Measurements from ENCODE around the gene LRRC7.

Gene LRRC7

GRCh38 chr1:70057500-70057899, 489.8 kb downstream of the LRRC7 start:
- no peak for DNase-seq (ENCODE audit: low read depth, low spot score)
- H3K9ac ChIP-seq (ENCODE audit: insufficient read length, low read depth): no peak overlapping the region
- no peaks in the 10 kb centered on the region for H3K36me3 ChIP-seq (ENCODE audit: insufficient read depth, insufficient read length, low read length)
- no peak for TF ChIP-seq YY1 (IDR thresholded peaks at IDR 0.05; ENCODE audit: insufficient read depth, insufficient read length)
- TF ChIP-seq ZNF274 (IDR thresholded peaks at IDR 0.05; ENCODE audit: low read depth, low read length): no peak
- TF ChIP-seq SUZ12 (IDR thresholded peaks at IDR 0.05; ENCODE audit: extremely low read depth, insufficient read depth, insufficient read length): no peak
- no peaks in the 10 kb centered on the region for H3K4me1 ChIP-seq (ENCODE audit: insufficient read depth, insufficient read length)
- H3K9me3 ChIP-seq (ENCODE audit: insufficient read depth, low read length): no peaks in the 10 kb centered on the region
- H3K27me3 ChIP-seq (ENCODE audit: insufficient read depth, insufficient read length): no peaks in the 10 kb centered on the region
- no peak overlapping the region for H3K4me3 ChIP-seq (ENCODE audit: insufficient read length, low read depth)

- no peaks in the 10 kb centered on the region for H3K4me1 ChIP-seq (ENCODE audit: insufficient read depth, insufficient read length)
- H3K4me3 ChIP-seq (ENCODE audit: insufficient read length, low read depth): no peak overlapping the region
- no peak overlapping the region for H3K9ac ChIP-seq (ENCODE audit: insufficient read length, low read depth)
- DNase-seq (ENCODE audit: low read depth, low spot score): no peak
- no peak for TF ChIP-seq SUZ12 (IDR thresholded peaks at IDR 0.05; ENCODE audit: extremely low read depth, insufficient read depth, insufficient read length)
- TF ChIP-seq ZNF274 (IDR thresholded peaks at IDR 0.05; ENCODE audit: low read depth, low read length): no peak
- no peak for TF ChIP-seq YY1 (IDR thresholded peaks at IDR 0.05; ENCODE audit: insufficient read depth, insufficient read length)
- no peaks in the 10 kb centered on the region for H3K36me3 ChIP-seq (ENCODE audit: insufficient read depth, insufficient read length, low read length)
- H3K9me3 ChIP-seq (ENCODE audit: insufficient read depth, low read length): no peaks in the 10 kb centered on the region
- H3K27me3 ChIP-seq (ENCODE audit: insufficient read depth, insufficient read length): no peaks in the 10 kb centered on the region
Observed at GRCh38 chr1:70061231-70061630, 493.5 kb downstream of the LRRC7 start.

GRCh38 chr1:70063861-70064260, 496.1 kb downstream of the LRRC7 start:
- no peaks in the 10 kb centered on the region for H3K4me1 ChIP-seq (ENCODE audit: insufficient read depth, insufficient read length)
- H3K9me3 ChIP-seq (ENCODE audit: insufficient read depth, low read length): no peaks in the 10 kb centered on the region
- no peak for TF ChIP-seq SUZ12 (IDR thresholded peaks at IDR 0.05; ENCODE audit: extremely low read depth, insufficient read depth, insufficient read length)
- no peak for TF ChIP-seq YY1 (IDR thresholded peaks at IDR 0.05; ENCODE audit: insufficient read depth, insufficient read length)
- TF ChIP-seq ZNF274 (IDR thresholded peaks at IDR 0.05; ENCODE audit: low read depth, low read length): no peak

GRCh38 chr1:70066711-70067110, 499.0 kb downstream of the LRRC7 start:
- H3K36me3 ChIP-seq (ENCODE audit: insufficient read depth, insufficient read length, low read length): no peaks in the 10 kb centered on the region
- H3K9me3 ChIP-seq (ENCODE audit: insufficient read depth, low read length): no peaks in the 10 kb centered on the region
- H3K27me3 ChIP-seq (ENCODE audit: insufficient read depth, insufficient read length): no peaks in the 10 kb centered on the region
- TF ChIP-seq YY1 (IDR thresholded peaks at IDR 0.05; ENCODE audit: insufficient read depth, insufficient read length) (no peak), SUZ12 (IDR thresholded peaks at IDR 0.05; ENCODE audit: extremely low read depth, insufficient read depth, insufficient read length) (no peak), ZNF274 (IDR thresholded peaks at IDR 0.05; ENCODE audit: low read depth, low read length) (no peak)
- no peak for DNase-seq (ENCODE audit: low read depth, low spot score)
- H3K4me1 ChIP-seq (ENCODE audit: insufficient read depth, insufficient read length): no peaks in the 10 kb centered on the region
- no peak overlapping the region for H3K4me3 ChIP-seq (ENCODE audit: insufficient read length, low read depth)
- H3K9ac ChIP-seq (ENCODE audit: insufficient read length, low read depth): no peak overlapping the region

More at GRCh38 chr1:70063861-70064260, 496.1 kb downstream of the LRRC7 start:
- H3K4me3 ChIP-seq (ENCODE audit: insufficient read length, low read depth): no peak overlapping the region
- no peak for DNase-seq (ENCODE audit: low read depth, low spot score)
- no peak overlapping the region for H3K9ac ChIP-seq (ENCODE audit: insufficient read length, low read depth)
- H3K27me3 ChIP-seq (ENCODE audit: insufficient read depth, insufficient read length): no peaks in the 10 kb centered on the region
- H3K36me3 ChIP-seq (ENCODE audit: insufficient read depth, insufficient read length, low read length): no peaks in the 10 kb centered on the region

- no peaks in the 10 kb centered on the region for H3K36me3 ChIP-seq (ENCODE audit: insufficient read depth, insufficient read length, low read length)
- no peak for TF ChIP-seq YY1 (IDR thresholded peaks at IDR 0.05; ENCODE audit: insufficient read depth, insufficient read length)
- H3K4me1 ChIP-seq (ENCODE audit: insufficient read depth, insufficient read length): no peaks in the 10 kb centered on the region
- H3K4me3 ChIP-seq (ENCODE audit: insufficient read length, low read depth): no peak overlapping the region
- H3K9ac ChIP-seq (ENCODE audit: insufficient read length, low read depth): no peak overlapping the region
- no peaks in the 10 kb centered on the region for H3K27me3 ChIP-seq (ENCODE audit: insufficient read depth, insufficient read length)
- H3K9me3 ChIP-seq (ENCODE audit: insufficient read depth, low read length): no peaks in the 10 kb centered on the region
- DNase-seq (ENCODE audit: low read depth, low spot score): no peak
Observed at GRCh38 chr1:70071601-70072000, 503.9 kb downstream of the LRRC7 start.

GRCh38 chr1:70072231-70072751, 504.6 kb downstream of the LRRC7 start:
- no peak for TF ChIP-seq ZNF274 (IDR thresholded peaks at IDR 0.05; ENCODE audit: low read depth, low read length)
- no peak for TF ChIP-seq YY1 (IDR thresholded peaks at IDR 0.05; ENCODE audit: insufficient read depth, insufficient read length)
- TF ChIP-seq SUZ12 (IDR thresholded peaks at IDR 0.05; ENCODE audit: extremely low read depth, insufficient read depth, insufficient read length): no peak
- Histone ChIP-seq H3K4me1 (ENCODE audit: insufficient read depth, insufficient read length) (no peaks in the 10 kb centered on the region), H3K27me3 (ENCODE audit: insufficient read depth, insufficient read length) (no peaks in the 10 kb centered on the region), H3K9ac (ENCODE audit: insufficient read length, low read depth) (no peak overlapping the region), H3K36me3 (ENCODE audit: insufficient read depth, insufficient read length, low read length) (no peaks in the 10 kb centered on the region), H3K4me3 (ENCODE audit: insufficient read length, low read depth) (no peak overlapping the region), H3K9me3 (ENCODE audit: insufficient read depth, low read length) (no peaks in the 10 kb centered on the region)
- no peak for DNase-seq (ENCODE audit: low read depth, low spot score)

GRCh38 chr1:70075761-70076160, 508.0 kb downstream of the LRRC7 start:
- Histone ChIP-seq H3K9me3 (ENCODE audit: insufficient read depth, low read length) (no peaks in the 10 kb centered on the region), H3K36me3 (ENCODE audit: insufficient read depth, insufficient read length, low read length) (no peaks in the 10 kb centered on the region), H3K4me1 (ENCODE audit: insufficient read depth, insufficient read length) (no peaks in the 10 kb centered on the region), H3K4me3 (ENCODE audit: insufficient read length, low read depth) (no peak overlapping the region), H3K9ac (ENCODE audit: insufficient read length, low read depth) (no peak overlapping the region), H3K27me3 (ENCODE audit: insufficient read depth, insufficient read length) (no peaks in the 10 kb centered on the region)
- TF ChIP-seq ZNF274 (IDR thresholded peaks at IDR 0.05; ENCODE audit: low read depth, low read length) (no peak), SUZ12 (IDR thresholded peaks at IDR 0.05; ENCODE audit: extremely low read depth, insufficient read depth, insufficient read length) (no peak), YY1 (IDR thresholded peaks at IDR 0.05; ENCODE audit: insufficient read depth, insufficient read length) (no peak)
- DNase-seq (ENCODE audit: low read depth, low spot score): no peak
